OCI-LY3 (cell line): ENCODE measurements around the gene AKAP6.

Experiments used
- CTCF ChIP-seq: fragments of 200-600, 300-600 bp; sonication (generic); IDR thresholded peaks from 2 replicates; pipeline ENCODE4 v1.5.1; 2014; ENCODE audit warnings: antibody characterized with exemption, low read length, low read depth
- EZH2phosphoT487 ChIP-seq: fragments of 200-600 bp; shearing (Covaris generic); IDR thresholded peaks from 2 replicates; pipeline ENCODE4 v1.6.1; 2018; ENCODE audit warnings: antibody characterized with exemption, mixed run types, low read depth

- TF ChIP-seq CTCF, result no peak
- TF ChIP-seq EZH2phosphoT487, result no peak
Observed at GRCh38 chr14:32820682-32821081, 491.6 kb downstream of the AKAP6 start.
